GM12891 (cell line): ENCODE measurements around the gene GJB2.

ENCODE experiments used
- PAX5 ChIP-seq: IDR thresholded peaks from 2 replicates; pipeline ENCODE4 v1.6.1; 2011; ENCODE audit warnings: low read length, moderate library complexity, mild to moderate bottlenecking; ENCODE audit not compliant: insufficient read depth, severe bottlenecking
- POLR2A ChIP-seq: IDR thresholded peaks from 2 replicates; pipeline ENCODE4 v1.6.1; 2011; ENCODE audit warnings: low read depth, low read length, control low read depth
- POLR2AphosphoS5 ChIP-seq: IDR thresholded peaks from 2 replicates; pipeline ENCODE4 v1.6.1; 2011; ENCODE audit warnings: low read depth, low read length, control low read depth
- TAF1 ChIP-seq: IDR thresholded peaks from 2 replicates; pipeline ENCODE4 v1.6.1; 2011; ENCODE audit warnings: low read depth, low read length, control low read depth

DNA sequence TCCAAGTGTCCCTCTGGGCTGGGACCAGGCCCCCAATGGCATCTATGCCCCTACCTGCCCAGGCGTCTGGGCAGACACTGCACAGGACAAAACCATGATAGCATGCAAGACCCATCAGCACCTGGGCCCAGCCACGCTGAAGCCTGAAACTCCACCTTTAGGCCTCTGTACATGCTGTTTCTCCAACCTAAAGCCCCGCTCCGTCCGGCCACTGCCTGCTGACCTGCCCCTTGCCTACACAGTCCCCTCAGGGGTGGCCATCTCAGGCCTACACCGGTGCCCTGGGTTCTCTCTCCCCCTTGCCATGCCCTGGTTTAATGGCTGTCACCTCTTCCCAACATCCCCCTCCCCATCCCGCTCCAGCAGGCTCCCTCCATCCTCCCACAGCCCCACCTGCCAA lies 47.2 kb downstream of the GJB2 start:
- TF ChIP-seq POLR2AphosphoS5 (no peak), POLR2A (no peak), PAX5 (no peak), TAF1 (no peak)
